ENCODE data around the gene DPP4.

The DPP4 gene

DNA sequence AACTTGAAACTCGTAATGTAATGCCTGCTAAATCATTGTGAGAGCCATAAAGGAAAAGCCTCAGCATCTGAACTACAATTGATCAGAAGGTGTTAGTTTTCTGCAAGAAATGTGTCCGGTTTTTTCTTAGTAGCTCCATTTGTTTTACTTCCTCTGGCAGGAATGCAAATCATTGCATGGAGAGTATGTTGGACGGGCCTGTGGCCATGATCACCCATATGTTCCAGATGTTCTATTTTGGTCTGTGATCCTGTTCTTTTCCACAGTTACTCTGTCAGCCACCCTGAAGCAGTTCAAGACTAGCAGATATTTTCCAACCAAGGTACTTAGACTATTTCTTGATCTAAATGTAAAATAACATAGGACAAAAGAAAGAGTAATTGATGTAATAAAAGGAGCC, 126.6 kb downstream of the DPP4 start:
- DNase-seq: no peak

DNA sequence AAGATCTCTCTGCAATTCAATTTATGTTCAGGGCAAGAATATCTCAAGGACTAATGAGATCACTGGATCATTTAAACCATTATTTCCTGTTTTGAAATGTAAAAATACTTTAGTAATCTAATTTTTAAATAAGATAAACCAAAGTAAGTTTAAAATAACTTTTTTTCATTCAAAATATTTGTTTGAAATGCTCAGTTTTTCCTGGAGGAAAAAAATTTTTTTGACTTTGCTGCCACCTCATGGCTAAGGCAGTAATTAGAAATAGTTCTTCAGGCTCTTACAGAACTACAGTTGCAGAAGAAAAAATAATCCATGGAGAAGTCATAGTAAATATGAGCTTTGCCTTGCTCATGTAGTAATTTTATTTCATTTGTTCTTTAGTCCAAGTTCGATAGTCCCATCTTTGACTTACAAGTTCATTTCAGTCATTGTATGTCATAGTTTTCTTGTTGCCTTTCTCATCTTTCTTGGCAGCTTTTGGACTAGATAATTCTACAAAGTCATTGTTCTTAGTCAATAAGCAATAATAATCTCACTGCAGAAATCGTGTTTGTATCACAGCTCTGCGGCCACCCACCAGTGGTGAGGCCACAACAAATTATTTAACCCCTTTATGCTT, 127.4 kb downstream of the DPP4 start:
- no peak for DNase-seq

DNA sequence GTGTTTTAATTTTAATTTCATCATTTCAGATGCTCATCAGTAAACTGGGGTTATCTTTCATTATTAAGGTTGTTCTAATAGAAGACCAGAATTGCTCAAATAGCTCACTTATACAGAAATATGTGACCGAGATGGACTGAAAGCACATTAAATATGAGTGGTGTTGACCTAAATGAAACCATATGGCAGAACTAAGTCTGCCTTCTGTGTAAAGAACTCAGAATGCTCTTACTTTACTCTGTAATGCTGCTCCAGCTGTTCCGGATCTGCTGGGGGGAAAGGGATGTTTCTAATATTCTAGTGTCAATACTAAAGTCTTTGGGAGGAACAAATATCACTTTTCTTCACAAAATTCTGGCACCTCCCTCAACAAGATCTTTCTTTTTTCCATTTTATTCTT, 131.0 kb downstream of the DPP4 start:
- no peak for DNase-seq

Measured in DMS79 (cell line).